Tibial nerve (tissue), 4 donors: ENCODE measurements around the gene VTI1A.

Experiments used
- CTCF ChIP-seq, 5 experiments: fragments of 200-600 bp in 3 of 5; fragments of 450-650 bp in 2 of 5; sonication (generic) in 3 of 5; IDR thresholded peaks; one replicate each; pipeline ENCODE4 v1.5.1; 2016 to 2019; ENCODE audit warnings: antibody characterized with exemption in 5 of 5, mild to moderate bottlenecking in 3 of 5, moderate library complexity in 2 of 5
- EP300 ChIP-seq, 2 donors: sonication (generic); formaldehyde crosslinking; IDR thresholded peaks; one replicate each; pipeline ENCODE4 v1.6.1; 2017; ENCODE audit warnings: antibody characterized with exemption in 2 of 2, mild to moderate bottlenecking in 1 of 2
- POLR2A ChIP-seq, 2 donors: fragments of 450-650 bp; IDR thresholded peaks; one replicate each; pipeline ENCODE4 v1.6.1; 2017; ENCODE audit warnings: antibody characterized with exemption in 2 of 2, mild to moderate bottlenecking in 2 of 2, moderate library complexity in 2 of 2

GRCh38 chr10:112553315-112553714, 106.3 kb downstream of the VTI1A start:
- TF ChIP-seq CTCF (IDR thresholded peaks at IDR 0.05) (no peak), EP300 (IDR thresholded peaks at IDR 0.05) (no peak), POLR2A (IDR thresholded peaks at IDR 0.05) (no peak)
